Adipocyte (in vitro differentiated cells): Measurements from ENCODE around the gene ZFAND2B.
A peak's percentile ranks its signal among the peaks of the same experiment; 100 is the strongest.
"Not testable (repeated sequence)": the region's sequence is repeated elsewhere in the genome, so short reads cannot be mapped to it uniquely, and the experiment has no call there.

ENCODE experiments used
- DNase-seq: peaks from one replicate; pipeline ENCODE4 v3.0.0-alpha.2; 2015; ENCODE audit warnings: low read depth
- H3K27me3 ChIP-seq: replicated peaks from 2 replicates; pipeline ENCODE4 v1.7.0; 2013; ENCODE audit warnings: mild to moderate bottlenecking, low read length, moderate library complexity; ENCODE audit not compliant: control insufficient read depth, insufficient read depth
- H3K36me3 ChIP-seq: 2 replicates; pipeline ENCODE4 v1.7.0; 2013; ENCODE audit warnings: low read length, mild to moderate bottlenecking, moderate library complexity; ENCODE audit not compliant: control insufficient read depth, insufficient read depth, severe bottlenecking
- H3K4me1 ChIP-seq: 2 replicates; pipeline ENCODE4 v1.7.0; 2013; ENCODE audit warnings: mild to moderate bottlenecking, low read length, moderate library complexity; ENCODE audit not compliant: control insufficient read depth, insufficient read depth
- H3K4me3 ChIP-seq: 2 replicates; pipeline ENCODE4 v1.7.0; 2013; ENCODE audit warnings: mild to moderate bottlenecking, low read length, moderate library complexity
- H3K9ac ChIP-seq: 2 replicates; pipeline ENCODE4 v1.7.0; 2013; ENCODE audit warnings: mild to moderate bottlenecking, low read length, moderate library complexity
- H3K9me3 ChIP-seq: 2 replicates; pipeline ENCODE4 v1.7.0; 2013; ENCODE audit warnings: mild to moderate bottlenecking, low read length, moderate library complexity; ENCODE audit not compliant: control insufficient read depth

The ZFAND2B gene

DNA sequence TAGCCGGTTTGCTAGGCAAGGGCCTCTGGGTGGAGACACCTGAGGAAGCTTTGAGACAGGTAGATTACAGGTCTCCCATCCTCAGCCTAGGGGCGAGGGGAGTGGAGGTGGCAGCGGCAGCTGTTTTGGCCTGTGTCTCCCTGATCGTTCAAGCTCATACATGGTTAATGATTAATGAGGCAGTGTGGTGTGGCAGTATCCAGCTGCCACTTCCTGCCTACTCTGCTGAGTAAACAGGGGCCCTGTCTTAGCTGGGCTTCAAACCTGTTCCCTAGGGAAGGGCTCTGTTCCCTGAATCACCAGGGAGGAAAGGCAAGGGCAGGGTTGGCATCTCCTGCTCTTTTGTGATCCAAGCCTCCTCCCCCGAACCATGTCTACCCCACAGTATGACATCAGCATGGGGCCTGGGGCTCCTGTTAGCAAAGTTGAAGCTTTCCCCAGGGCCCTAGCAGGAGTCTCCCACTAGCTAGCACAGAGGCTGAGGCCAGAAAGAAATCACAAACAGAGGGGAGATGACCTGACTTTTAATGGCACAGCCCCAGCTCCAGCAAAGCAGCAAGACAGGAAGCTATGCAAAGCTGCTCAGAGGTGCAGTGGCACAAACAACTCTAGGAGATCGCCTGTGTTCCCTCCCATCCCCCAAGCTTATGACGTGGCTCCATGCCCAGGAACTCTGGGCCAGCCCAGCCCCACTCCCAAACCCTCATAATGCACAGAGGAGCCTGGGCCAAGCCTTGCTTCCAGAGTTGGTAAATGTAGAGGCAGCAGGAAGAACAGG lies 42.8 kb downstream of the ZFAND2B start:
- H3K36me3 ChIP-seq: peaks cover 13% of the 10 kb centered on the region
- peak; percentile 78 for DNase-seq
- peak overlapping the region; percentile 77 for H3K9ac ChIP-seq
- H3K4me3 ChIP-seq: peak overlapping the region; percentile 44
- no peaks in the 10 kb centered on the region for H3K27me3 ChIP-seq
- H3K4me1 ChIP-seq: peaks cover 66% of the 10 kb centered on the region
- H3K9me3 ChIP-seq: no peaks in the 10 kb centered on the region

DNA sequence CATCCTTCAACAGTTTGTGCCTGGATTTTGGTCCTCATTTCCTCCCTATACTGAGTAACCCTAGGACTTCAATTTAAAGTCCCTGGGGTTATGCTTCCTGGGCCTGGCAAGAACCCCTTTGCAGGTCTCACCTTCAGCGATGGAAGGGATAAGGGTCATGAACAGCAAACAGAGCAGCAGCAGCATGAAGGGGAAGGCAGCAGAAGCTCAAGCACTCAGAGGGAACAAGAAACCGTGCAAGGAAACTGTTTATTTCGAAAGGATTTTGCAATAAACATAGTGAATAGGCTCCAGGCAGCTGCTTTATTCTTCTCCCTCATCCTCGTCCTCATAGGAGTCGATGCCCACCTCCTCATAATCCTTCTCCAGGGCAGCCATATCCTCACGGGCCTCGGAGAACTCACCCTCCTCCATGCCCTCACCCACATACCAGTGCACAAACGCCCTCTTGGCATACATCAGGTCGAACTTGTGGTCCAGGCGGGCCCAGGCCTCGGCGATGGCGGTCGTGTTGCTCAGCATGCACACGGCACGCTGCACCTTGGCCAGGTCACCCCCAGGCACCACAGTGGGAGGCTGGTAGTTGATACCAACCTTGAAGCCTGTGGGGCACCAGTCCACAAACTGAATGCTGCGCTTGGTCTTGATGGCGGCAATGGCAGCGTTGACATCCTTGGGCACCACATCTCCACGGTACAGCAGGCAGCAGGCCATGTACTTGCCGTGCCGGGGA lies 43.6 kb downstream of the ZFAND2B start:
- H3K4me3 ChIP-seq: peak overlapping the region; percentile 44
- DNase-seq: peak; percentile 22
- H3K36me3 ChIP-seq: peaks cover 13% of the 10 kb centered on the region
- H3K4me1 ChIP-seq: peaks cover 64% of the 10 kb centered on the region
- no peaks in the 10 kb centered on the region for H3K27me3 ChIP-seq
- H3K9ac ChIP-seq: peak overlapping the region; percentile 77
- no peaks in the 10 kb centered on the region for H3K9me3 ChIP-seq

DNA sequence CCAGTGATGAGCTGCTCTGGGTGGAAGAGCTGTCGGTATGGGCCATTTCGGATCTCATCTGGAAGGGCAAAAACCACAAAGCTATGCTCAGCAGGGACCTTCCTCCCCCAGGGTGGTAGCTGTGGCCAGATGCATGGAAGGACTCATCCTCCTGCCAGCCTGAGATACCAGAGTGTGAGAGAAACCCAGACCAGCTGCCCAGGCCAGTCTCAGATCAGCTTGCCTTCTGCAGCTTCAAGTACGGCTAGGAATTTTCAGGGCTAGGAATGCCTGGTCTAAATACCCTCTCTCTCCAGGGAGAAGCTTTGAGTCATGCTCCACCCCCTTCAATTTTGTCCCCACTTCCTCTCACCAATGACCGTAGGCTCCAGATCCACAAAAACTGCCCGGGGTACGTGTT lies 45.1 kb downstream of the ZFAND2B start:
- Histone ChIP-seq H3K9ac (no peak overlapping the region), H3K27me3 (no peaks in the 10 kb centered on the region), H3K9me3 (no peaks in the 10 kb centered on the region), H3K4me1 (peaks cover 54% of the 10 kb centered on the region), H3K36me3 (peaks cover 13% of the 10 kb centered on the region), H3K4me3 (no peak overlapping the region)
- DNase-seq: no peak

DNA sequence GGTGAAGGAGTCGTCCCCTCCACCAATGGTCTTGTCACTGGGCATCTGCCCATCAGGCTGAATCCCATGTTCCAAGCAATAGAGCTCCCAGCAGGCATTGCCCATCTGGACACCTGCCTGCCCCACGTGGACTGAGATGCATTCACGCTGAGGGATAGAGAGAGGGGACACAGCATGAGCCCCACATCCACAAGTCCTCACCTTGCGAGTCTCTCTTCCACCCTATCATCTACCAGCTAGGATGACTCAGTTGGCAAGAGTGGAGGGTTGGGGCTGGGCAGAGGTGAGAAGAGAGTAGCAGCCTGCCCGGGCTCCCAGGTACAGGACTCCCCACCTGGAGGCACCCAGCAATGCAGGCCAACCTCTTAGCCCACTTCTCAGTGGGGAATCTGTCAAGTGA lies 45.5 kb downstream of the ZFAND2B start:
- H3K27me3 ChIP-seq: no peaks in the 10 kb centered on the region

DNA sequence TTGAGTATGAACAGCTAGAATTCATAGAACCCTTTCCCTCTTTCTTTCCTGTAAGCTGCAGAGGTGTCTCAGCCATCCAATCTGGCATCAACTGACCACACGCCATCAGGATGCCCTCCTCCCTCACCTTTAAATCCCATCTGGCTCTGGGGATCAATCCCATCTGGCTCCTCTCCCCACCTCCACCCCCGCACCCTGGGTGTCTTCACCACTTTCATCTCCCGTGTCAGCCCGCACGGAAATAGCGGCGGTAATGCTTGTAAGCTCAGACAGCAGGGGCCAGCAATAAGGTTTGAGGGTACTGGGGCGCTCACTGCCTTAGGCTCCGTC lies 46.0 kb downstream of the ZFAND2B start:
- peak overlapping the region; percentile 81 for H3K4me3 ChIP-seq
- H3K27me3 ChIP-seq: no peaks in the 10 kb centered on the region

More for the DNA sequence above, 45.5 kb downstream of the ZFAND2B start:
- Histone ChIP-seq H3K9ac (no peak overlapping the region), H3K36me3 (peaks cover 13% of the 10 kb centered on the region), H3K4me3 (no peak overlapping the region), H3K4me1 (peaks cover 50% of the 10 kb centered on the region), H3K9me3 (no peaks in the 10 kb centered on the region)
- DNase-seq: no peak

DNA sequence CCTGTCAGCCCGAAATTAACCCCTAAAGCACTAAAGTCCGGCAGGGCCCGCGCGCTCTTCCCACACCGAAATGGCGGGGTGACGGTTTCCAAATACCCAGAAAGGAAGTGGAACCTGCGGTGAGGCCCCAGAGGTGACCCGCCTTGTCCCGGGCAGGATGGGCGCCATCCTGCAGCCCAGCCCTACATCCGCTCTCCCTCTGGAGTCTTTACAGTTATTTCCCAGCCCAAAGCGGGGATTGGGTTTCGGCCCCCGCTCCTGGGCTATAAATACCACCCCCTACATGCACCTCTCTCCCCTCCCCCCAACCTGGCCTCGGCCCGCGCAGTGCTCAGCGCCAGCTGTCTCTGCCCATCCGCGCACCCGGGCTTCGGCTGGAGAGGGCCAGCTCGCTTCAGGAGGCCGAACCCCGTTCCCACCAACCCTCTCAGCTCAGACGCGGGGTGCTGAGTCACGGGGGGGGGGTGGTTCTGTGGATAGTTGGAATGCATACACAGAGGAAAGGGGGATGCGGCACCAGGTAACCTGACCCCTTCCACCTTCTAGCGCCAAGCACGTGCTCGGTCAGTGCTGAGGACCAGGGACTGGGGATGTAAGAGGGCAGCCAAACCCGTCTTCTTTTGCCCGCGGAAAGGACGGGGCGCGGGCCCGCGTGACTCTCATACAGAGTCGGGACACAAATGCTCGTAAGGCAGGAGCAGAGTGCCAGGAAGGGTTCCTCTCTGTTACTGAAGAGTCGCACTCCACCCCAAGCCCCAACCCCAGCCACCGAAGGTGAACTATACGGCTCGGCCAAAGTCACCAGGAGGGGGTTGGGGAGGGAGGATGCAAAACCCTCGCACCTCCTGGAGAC lies 46.5 kb downstream of the ZFAND2B start, which contains the start of gene TUBA4B:
TSS of gene TUBA4B (plus strand) at position 344 of the 853 bp plus-strand sequence. CDS start at position 509, 165 bp downstream.
- Histone ChIP-seq H3K27me3 (no peaks in the 10 kb centered on the region), H3K36me3 (peaks cover 6% of the 10 kb centered on the region), H3K9ac (peak within 1 kb of the TSS; percentile 61), H3K4me3 (peak within 1 kb of the TSS; percentile 81), H3K4me1 (peaks cover 46% of the 10 kb centered on the region), H3K9me3 (no peaks in the 10 kb centered on the region)
- peak; percentile 43 for DNase-seq

More for the DNA sequence above, 46.0 kb downstream of the ZFAND2B start:
- Histone ChIP-seq H3K4me1 (peaks cover 47% of the 10 kb centered on the region), H3K36me3 (peaks cover 12% of the 10 kb centered on the region), H3K9me3 (no peaks in the 10 kb centered on the region), H3K9ac (no peak overlapping the region)
- DNase-seq: no peak

DNA sequence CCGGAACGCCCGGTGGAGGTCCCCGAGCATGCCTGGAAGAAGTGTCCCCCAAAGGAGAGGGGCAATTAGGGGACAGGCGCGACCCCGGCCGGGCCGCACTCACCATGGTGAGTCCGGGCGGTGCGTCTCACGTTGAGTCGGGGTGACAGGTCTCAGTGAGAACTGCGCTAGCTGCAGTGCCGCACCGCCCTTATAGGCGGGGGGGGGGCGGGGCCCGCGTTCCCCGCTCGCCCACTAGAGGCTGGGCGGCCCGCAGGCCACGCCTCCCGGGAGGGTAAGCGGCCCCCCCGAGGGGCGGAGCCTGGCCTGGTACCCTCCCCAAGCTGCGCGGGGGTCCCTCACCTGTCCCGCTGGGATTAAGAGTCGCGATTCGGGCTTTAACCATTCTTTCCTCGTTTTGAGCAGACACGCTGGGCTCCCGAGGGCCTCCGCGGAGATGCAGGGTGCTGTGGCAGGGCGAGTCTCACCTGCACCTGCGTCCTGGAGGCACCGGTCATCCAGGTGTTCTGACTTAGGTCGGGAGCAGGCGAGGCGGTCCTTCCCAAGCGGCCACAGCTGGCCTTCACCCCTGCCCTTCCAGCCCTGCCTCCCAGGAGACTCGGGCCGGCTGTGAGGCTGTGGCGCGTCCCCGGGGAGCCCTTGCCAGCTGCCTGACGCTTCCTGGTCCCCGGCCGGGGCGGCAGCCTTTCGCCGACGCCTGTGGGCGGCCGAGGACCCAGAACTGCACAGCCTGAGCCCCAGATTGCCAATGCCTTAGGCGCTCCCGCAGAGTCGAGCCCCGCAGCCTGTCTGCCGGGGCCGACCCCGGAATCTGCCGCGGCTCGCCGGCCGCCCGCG lies 47.4 kb downstream of the ZFAND2B start, which contains the start of gene TUBA4A:
TSS of gene TUBA4A (minus strand) at position 166 of the 837 bp plus-strand sequence. CDS start at position 106, 60 bp downstream.
- Histone ChIP-seq H3K9me3 (no peaks in the 10 kb centered on the region), H3K36me3 (peaks cover 3% of the 10 kb centered on the region), H3K27me3 (no peaks in the 10 kb centered on the region), H3K9ac (peak within 1 kb of the TSS; percentile 61), H3K4me3 (peak within 1 kb of the TSS; percentile 81), H3K4me1 (peaks cover 42% of the 10 kb centered on the region)
- DNase-seq: peak; percentile 72

DNA sequence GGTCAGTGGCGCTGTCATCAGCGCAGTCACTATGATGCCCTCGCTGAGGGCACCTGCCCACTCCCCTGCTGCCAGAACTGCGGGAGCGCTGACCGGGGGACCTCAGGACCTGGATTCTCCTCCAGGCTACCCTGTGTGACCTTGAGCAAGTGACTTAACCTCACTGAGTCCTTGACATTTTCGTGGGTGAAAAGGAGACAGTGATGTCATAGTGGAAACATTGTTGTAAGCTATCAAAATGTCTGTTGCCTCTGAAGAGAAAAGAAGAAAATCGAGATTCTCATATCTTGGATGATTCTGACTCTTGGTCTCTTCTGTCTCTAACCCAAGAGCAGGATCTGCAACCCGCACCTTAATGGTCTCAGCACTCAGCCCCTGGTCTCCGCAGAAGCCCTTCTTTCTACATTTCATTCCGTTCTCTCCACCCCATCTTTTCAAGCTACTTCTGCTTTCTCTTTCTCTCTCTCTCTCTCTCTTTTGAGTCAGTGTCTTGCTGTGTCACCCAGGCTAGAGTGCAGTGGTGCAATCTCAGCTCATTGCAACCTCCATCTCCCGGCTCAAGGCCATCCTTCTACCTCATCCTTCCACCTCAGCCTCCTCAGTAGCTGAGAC lies 48.1 kb downstream of the ZFAND2B start:
- H3K9ac ChIP-seq: peak overlapping the region; percentile 61
- no peak for DNase-seq
- peaks cover 3% of the 10 kb centered on the region for H3K36me3 ChIP-seq
- peaks cover 35% of the 10 kb centered on the region for H3K4me1 ChIP-seq
- H3K4me3 ChIP-seq: peak overlapping the region; percentile 81
- H3K9me3 ChIP-seq: no peaks in the 10 kb centered on the region
- H3K27me3 ChIP-seq: no peaks in the 10 kb centered on the region

DNA sequence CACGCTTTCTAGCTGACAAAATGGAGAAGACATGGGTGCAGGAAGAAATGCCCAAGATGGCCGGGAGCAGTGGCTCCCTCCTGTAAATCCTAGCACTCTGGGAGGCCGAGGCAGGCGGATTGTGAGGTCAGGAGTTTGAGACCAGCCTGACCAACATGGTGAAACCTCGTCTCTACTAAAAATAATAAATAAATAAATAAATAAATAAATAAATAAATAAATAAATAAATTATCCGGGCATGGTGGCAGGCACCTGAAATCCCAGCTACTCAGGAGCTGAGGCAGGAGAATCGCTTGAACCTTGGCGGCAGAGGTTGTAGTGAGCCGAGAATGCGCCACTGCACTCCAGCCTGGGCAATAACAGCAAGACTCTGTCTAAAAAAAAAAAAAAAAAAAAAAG lies 52.4 kb downstream of the ZFAND2B start:
- not testable (repeated sequence) for H3K36me3 ChIP-seq, DNase-seq, H3K9me3 ChIP-seq, H3K9ac ChIP-seq, H3K27me3 ChIP-seq, H3K4me3 ChIP-seq
- peaks cover 14% of the 10 kb centered on the region for H3K4me1 ChIP-seq
